Activated gamma-delta T cell treated with Interleukin-2 at 50 U/mL for 16 hours (primary cell): ENCODE data around the gene MAML1.
"Not testable (repeated sequence)": the region's sequence is repeated elsewhere in the genome, so short reads cannot be mapped to it uniquely, and the experiment has no call there.

ENCODE experiments used
- DNase-seq: peaks from one replicate; pipeline ENCODE4 v3.0.0-alpha.2; 2020

The MAML1 gene

GRCh38 chr5:179767496-179768100 is 35.0 kb downstream of the MAML1 start:
- no peak for DNase-seq

DNA sequence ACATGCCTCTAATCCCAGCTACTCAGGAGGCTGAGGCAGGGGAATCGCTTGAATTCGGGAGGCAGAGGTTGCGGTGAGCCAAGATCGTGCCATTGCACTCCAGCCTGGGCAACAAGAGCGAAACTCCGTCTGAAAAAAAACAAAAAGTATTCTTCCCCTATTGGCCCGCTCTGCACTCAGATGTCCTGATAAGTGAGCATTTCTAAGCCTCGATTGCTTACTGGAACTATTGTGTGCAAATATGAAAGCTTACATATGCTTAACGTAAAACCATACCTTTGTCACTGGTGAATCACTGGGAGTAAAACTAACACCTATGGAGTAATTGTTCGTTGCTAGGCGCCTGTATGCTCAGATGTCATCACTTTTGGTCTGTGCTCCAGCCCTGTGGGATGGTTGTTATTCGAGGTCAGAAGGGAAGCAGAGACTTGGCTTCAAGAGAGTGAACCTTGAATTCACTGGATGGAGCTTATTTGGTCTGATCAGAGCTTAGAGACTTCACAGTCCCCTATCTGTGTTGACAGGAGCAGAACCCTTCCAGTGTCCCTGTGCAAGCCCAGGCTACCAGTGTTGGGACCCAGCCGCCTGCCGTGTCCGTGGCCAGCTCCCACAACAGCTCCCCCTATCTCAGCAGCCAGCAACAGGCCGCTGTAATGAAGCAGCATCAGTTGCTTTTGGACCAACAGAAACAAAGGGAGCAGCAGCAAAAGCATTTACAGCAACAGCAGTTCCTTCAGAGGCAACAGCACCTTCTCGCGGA is 35.9 kb downstream of the MAML1 start:
- DNase-seq = no peak

- DNase-seq = no peak
These were observed 36.6 kb downstream of the MAML1 start for GRCh38 chr5:179769271-179769670.

DNA sequence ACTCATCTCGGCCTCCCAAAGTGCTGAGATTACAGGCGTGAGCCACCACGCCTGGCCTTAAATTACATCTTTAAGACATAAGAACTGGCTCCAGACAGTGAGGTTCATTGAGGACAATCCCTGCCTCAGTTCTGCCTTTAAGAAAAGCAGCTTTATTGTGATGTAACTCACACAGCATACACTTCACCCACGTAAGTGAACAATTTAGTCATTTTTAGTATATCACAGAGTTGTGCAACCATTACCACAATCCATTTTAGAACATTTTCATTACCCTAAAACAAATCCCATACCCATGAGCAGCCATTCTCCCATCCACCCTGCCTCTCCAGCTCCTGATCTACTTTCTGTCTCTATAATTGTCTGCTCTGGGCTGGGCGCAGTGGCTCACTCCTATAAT is 37.2 kb downstream of the MAML1 start:
- DNase-seq = no peak

- no peak for DNase-seq
These were observed 38.8 kb downstream of the MAML1 start for GRCh38 chr5:179771311-179771895.

- no peak for DNase-seq
These were observed 39.7 kb downstream of the MAML1 start for GRCh38 chr5:179772351-179772750.

GRCh38 chr5:179773686-179774040 is 41.0 kb downstream of the MAML1 start:
- no peak for DNase-seq

DNA sequence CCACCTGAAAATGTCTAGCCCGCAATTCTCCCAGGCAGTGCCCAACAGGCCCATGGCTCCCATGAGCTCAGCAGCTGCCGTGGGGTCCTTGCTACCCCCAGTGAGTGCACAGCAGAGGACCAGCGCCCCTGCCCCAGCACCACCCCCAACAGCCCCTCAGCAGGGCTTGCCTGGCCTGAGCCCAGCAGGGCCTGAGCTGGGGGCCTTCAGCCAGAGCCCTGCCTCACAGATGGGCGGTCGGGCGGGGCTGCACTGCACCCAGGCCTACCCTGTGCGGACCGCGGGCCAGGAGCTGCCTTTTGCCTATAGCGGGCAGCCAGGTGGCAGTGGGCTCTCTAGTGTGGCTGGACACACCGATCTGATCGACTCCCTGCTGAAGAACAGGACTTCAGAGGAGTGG is 41.8 kb downstream of the MAML1 start:
- no peak for DNase-seq

- no peak for DNase-seq
These were observed 43.9 kb downstream of the MAML1 start for GRCh38 chr5:179776411-179776938.

GRCh38 chr5:179777456-179777855 is 44.8 kb downstream of the MAML1 start:
- DNase-seq = no peak

GRCh38 chr5:179777909-179778308 is 45.3 kb downstream of the MAML1 start:
- no peak for DNase-seq

DNA sequence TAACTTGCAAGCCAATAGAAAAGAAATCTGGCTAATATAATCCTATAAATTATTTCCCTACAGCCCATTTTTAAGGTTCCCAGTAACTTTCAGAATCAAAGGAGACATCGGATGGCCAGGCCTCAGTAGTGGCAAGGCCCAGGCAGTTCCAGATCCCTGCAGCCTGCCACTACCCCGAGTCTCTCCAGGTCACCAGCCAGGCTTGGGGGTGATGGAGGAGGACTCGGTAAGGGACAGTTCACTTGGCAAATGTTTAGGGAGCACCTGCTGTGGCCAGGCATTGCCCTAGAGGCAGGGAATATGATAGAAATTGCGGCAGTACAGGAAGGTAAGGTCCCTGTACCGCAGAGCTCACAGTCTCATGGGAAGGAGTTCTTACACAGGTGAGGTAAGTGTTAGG is 46.0 kb downstream of the MAML1 start:
- no peak for DNase-seq

GRCh38 chr5:179779826-179780225 is 47.2 kb downstream of the MAML1 start:
- no peak for DNase-seq

DNA sequence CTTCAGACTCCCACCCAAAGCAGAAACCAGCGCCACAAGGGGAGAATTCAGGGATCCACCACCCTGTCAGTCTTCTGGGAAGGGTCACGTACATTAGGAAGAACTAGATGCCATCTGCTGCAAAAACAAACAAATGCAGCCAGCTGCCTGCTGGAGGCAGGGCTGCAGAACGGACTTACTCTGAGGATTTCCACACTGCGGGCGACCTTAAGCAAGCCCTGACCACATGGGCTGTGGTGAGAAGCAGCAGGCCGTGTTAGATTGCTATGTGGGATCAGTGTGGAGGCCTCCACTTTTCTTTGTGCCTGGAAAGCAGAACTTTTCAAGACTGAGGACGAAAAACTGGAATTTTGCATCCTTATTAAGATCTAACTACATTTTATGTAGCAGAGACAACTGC is 47.7 kb downstream of the MAML1 start:
- DNase-seq = no peak

DNA sequence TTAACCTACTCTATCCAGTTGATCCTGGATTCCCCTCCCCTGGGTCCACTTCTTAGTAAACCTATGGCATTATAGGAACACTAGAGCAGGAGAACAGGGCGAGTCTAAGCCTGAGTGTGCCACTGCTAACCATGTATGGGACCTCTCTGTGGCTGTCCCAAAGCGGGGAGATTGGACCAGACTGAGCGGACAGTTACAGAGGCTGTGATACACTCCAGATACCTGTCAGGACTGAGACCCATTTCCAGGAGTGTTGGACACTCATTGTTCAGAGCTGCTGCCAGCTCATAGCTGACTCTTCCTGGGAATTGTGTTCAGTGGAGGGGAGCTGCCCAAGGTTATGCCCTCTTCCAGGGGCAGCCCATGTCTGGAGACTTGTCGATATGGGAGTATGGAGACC is 49.2 kb downstream of the MAML1 start:
- DNase-seq = no peak

DNA sequence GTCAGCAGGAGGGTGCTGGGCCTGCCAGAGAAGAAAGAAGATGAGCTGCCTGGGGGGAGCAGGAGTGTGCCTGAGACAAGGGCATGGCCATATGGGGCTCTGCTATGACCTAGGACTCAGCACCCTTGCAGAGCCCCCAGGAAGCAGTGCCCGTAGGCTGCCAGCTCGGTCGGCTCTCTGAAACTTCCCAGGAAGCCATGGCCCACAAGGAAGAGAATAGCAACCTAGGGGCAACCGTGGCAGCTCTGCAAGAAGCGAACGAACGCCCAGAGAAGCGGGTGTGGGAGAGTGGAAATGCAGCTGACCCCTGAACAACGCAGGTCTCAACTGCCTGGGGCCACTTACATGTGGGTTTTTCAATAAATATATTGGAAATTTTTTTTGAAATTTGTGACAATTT is 50.5 kb downstream of the MAML1 start:
- no peak for DNase-seq

- DNase-seq = no peak
These were observed 54.2 kb downstream of the MAML1 start for GRCh38 chr5:179786861-179787260.

DNA sequence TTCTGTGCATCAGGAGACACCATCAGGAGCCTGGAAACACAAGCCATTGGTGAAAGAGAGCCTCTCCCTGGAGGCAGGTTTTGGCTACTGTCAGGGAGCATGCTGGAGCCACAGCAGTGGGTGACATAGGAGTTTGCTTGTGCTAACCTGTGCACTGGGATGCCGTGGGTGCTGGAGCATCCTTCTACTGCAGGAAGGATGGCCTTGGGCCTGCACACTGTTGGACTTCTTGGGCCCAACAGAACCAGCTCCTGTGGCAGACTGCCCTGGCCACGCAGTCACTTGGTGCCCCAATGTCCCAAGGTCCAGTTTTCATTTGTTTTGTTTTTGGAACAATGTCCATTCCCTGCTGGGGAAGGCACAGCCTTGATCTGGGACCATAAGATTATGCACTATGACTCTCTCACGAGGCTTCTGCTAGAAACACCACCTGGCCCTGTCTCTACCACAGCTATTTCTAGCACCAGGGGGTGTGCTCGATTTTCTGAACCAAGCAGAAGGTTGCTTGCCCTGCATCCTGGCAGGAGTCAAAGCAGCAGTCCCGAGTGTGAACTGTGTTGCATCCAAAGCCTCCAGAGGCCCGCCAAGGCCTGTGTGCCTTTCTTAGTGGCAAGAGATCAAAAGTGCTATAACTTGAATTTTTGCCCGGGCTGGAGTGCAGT is 55.7 kb downstream of the MAML1 start:
- DNase-seq = no peak

GRCh38 chr5:179789278-179789677 is 56.7 kb downstream of the MAML1 start:
- not testable (repeated sequence) for DNase-seq

GRCh38 chr5:179791881-179792611 is 59.4 kb downstream of the MAML1 start:
- no peak for DNase-seq

DNA sequence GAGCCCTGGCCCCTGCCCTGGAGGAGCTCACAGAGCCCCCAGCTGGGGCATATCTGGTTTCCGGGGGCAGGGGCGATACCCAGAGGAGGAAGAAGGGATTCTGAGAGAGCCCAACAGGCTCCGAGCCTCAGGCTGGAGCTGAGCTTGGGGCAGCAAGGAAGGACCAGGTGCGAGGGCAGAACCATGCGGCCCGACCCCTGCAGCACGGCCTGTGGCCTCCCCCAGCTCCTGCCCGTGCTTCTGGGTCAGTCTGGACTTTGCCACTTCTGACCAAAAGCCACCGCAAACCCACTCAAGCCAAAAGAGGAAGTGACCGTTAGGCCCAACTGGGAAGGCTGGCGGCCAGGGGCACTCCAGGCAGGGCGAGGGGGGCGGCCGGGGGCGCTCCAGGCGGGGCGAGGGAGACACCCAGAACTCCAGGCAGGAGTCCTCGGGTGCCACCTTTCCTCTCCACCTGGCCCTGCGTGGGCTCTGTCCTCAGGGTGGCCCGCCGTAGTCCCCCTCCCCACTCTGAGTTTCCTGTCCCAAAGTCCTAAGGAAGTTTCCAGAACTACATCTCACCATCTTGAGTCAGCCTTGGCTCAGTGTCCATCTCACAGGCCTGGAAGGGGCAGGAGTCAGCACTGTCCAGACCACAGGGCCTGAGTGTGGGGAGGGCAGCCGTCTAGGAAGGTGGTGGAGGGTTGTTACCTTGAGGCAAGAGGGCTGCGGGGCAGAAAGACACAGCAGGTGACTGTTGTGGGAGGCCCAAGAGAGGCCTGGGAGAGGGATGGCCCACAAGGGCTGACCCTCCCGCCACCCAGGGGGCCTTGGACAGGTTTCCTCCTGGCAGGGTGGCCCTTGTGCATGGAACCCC is 60.2 kb downstream of the MAML1 start:
- DNase-seq = no peak
